HEK293T (cell line): ENCODE measurements around the gene CLSTN3.

Experiments
- CTCF ChIA-PET: fragments of 350-600 bp; formaldehyde crosslinking; extraction: SDS; loops from one replicate; lab custom pipeline; 2021; ENCODE audit warnings: antibody characterized with exemption, inconsistent platforms; lab: Yijun Ruan, JAX
- POLR2A ChIA-PET: fragments of 350-600 bp; formaldehyde crosslinking; extraction: SDS; loops from one replicate; lab custom pipeline; 2020; ENCODE audit warnings: antibody characterized with exemption, inconsistent platforms; lab: Yijun Ruan, JAX
- DNase-seq: peaks from one replicate; pipeline ENCODE4 v3.0.0; 2012; ENCODE audit warnings: mixed read lengths; ENCODE audit errors: extremely low spot score
- ARNT ChIP-seq: fragments of 450-650 bp; IDR thresholded peaks from 2 replicates; pipeline ENCODE4 v1.6.1; 2017; ENCODE audit warnings: mild to moderate bottlenecking
- BHLHE40 ChIP-seq: fragments of 450-650 bp; IDR thresholded peaks from 2 replicates; pipeline ENCODE4 v1.6.1; 2016; ENCODE audit warnings: mild to moderate bottlenecking, moderate library complexity, borderline replicate concordance
- CTBP1 ChIP-seq: fragments of 450-650 bp; IDR thresholded peaks from 2 replicates; pipeline ENCODE4 v1.6.1; 2016; ENCODE audit warnings: borderline replicate concordance
- ELF4 ChIP-seq: fragments of 450-650 bp; IDR thresholded peaks from 2 replicates; pipeline ENCODE4 v1.6.1; 2017; ENCODE audit warnings: antibody characterized with exemption
- FOXA1 ChIP-seq: fragments of 450-650 bp; IDR thresholded peaks from 2 replicates; pipeline ENCODE4 v1.6.1; 2016; ENCODE audit warnings: mild to moderate bottlenecking
- FOXK2 ChIP-seq: fragments of 450-650 bp; IDR thresholded peaks from 2 replicates; pipeline ENCODE4 v1.6.1; 2016; ENCODE audit warnings: mild to moderate bottlenecking
- FOXM1 ChIP-seq: fragments of 450-650 bp; IDR thresholded peaks from 2 replicates; pipeline ENCODE4 v1.6.1; 2017; ENCODE audit warnings: mild to moderate bottlenecking, borderline replicate concordance
- HDGF ChIP-seq: fragments of 450-650 bp; IDR thresholded peaks from 2 replicates; pipeline ENCODE4 v1.6.1; 2017; ENCODE audit warnings: antibody characterized with exemption, borderline replicate concordance
- L3MBTL2 ChIP-seq: fragments of 450-650 bp; conservative IDR thresholded peaks from 2 replicates; pipeline ENCODE4 v1.6.1; 2016; ENCODE audit warnings: mild to moderate bottlenecking
- LEF1 ChIP-seq: fragments of 450-650 bp; IDR thresholded peaks from 2 replicates; pipeline ENCODE4 v1.6.1; 2017; ENCODE audit warnings: mild to moderate bottlenecking, borderline replicate concordance
- NFRKB ChIP-seq: fragments of 450-650 bp; IDR thresholded peaks from 2 replicates; pipeline ENCODE4 v1.6.1; 2016; ENCODE audit warnings: mild to moderate bottlenecking, moderate library complexity
- PKNOX1 ChIP-seq: fragments of 450-650 bp; IDR thresholded peaks from 2 replicates; pipeline ENCODE4 v1.6.1; 2016
- SP1 ChIP-seq: fragments of 450-650 bp; IDR thresholded peaks from 2 replicates; pipeline ENCODE4 v1.6.1; 2017
- SUZ12 ChIP-seq: fragments of 450-650 bp; IDR thresholded peaks from 2 replicates; pipeline ENCODE4 v1.6.1; 2016; ENCODE audit warnings: mild to moderate bottlenecking
- TARDBP ChIP-seq: fragments of 450-650 bp; IDR thresholded peaks from 2 replicates; pipeline ENCODE4 v1.6.1; 2016
- ZNF384 ChIP-seq: fragments of 450-650 bp; IDR thresholded peaks from 2 replicates; pipeline ENCODE4 v1.6.1; 2016

CLSTN3 gene

GRCh38 chr12:7125632-7126227, 4.4 kb upstream of the CLSTN3 start:
- TF ChIP-seq BHLHE40 (no peak), PKNOX1 (no peak), LEF1 (no peak), L3MBTL2 (no peak), TARDBP (no peak), FOXM1 (no peak), SUZ12 (no peak), HDGF (no peak), CTBP1 (no peak)
- ChIA-PET CTCF (interaction anchor here (1.2 to 1.3 kb wide), 2 partner anchors 13 to 19 kb away, joined by 5 to 8 read pairs; no protein-coding TSS in a partner anchor), POLR2A (interaction anchor here (1.0 to 1.7 kb wide), 3 partner anchors 164 to 182 kb away, joined by 3 to 7 read pairs (median 3); partner anchors contain the start of genes C12orf57 and RNU7-1)
- no peak for DNase-seq

GRCh38 chr12:7127916-7128626, 2.1 kb upstream of the CLSTN3 start:
- POLR2A ChIA-PET: interaction anchor here (1.1 kb wide), 1 partner anchor 184 kb away, joined by 4 read pairs; the partner anchor contains the start of genes C12orf57 and RNU7-1
- CTCF ChIA-PET: no interaction called here

GRCh38 chr12:7128681-7129286, 1.4 kb upstream of the CLSTN3 start, which contains the start of gene RBP5:
Gene RBP5 (minus strand): TSS chr12:7128889. CDS start chr12:7128775, 114 bp downstream.
- POLR2A ChIA-PET: interaction anchor here (0.6 to 1.1 kb wide), 2 partner anchors 15 to 185 kb away, joined by 3 to 4 read pairs; partner anchors contain the start of genes C12orf57 and RNU7-1
- CTCF ChIA-PET: interaction anchor here (0.6 kb wide), 1 partner anchor 184 kb away, joined by 3 read pairs; no protein-coding TSS in a partner anchor
- TF ChIP-seq FOXA1: no peak
- TF ChIP-seq ZNF384: no peak
- no peak for TF ChIP-seq TARDBP
- no peak for TF ChIP-seq BHLHE40
- TF ChIP-seq ELF4: no peak
- TF ChIP-seq NFRKB: no peak
- no peak for TF ChIP-seq FOXK2
- no peak for TF ChIP-seq LEF1
- TF ChIP-seq ARNT: no peak
- no peak for TF ChIP-seq FOXM1
- no peak for TF ChIP-seq L3MBTL2

More at GRCh38 chr12:7127916-7128626, 2.1 kb upstream of the CLSTN3 start:
- no peak for DNase-seq
- TF ChIP-seq SP1: no peak
- no peak for TF ChIP-seq PKNOX1
- TF ChIP-seq SUZ12: no peak
- no peak for TF ChIP-seq FOXM1

GRCh38 chr12:7129287-7129871, 792 bp upstream of the CLSTN3 start:
- DNase-seq: no peak
- CTCF ChIA-PET: interaction anchor here (0.6 to 1.3 kb wide), 2 partner anchors 131 to 185 kb away, joined by 3 read pairs; no protein-coding TSS in a partner anchor
- TF ChIP-seq ELF4 (no peak), L3MBTL2 (no peak), LEF1 (no peak), HDGF (no peak), FOXA1 (no peak), ARNT (no peak), BHLHE40 (no peak)
- POLR2A ChIA-PET: interaction anchor here (0.6 to 1.8 kb wide), 3 partner anchors 12 to 257 kb away, joined by 3 to 4 read pairs (median 4); no protein-coding TSS in a partner anchor

More at GRCh38 chr12:7128681-7129286, 1.4 kb upstream of the CLSTN3 start, which contains the start of gene RBP5:
- DNase-seq: no peak

- DNase-seq: peak; percentile 49
- TF ChIP-seq SUZ12 (no peak), FOXM1 (no peak), ZNF384 (no peak), ELF4 (no peak), BHLHE40 (no peak), ARNT (no peak), HDGF (no peak), NFRKB (no peak), TARDBP (no peak), SP1 (no peak), PKNOX1 (no peak), L3MBTL2 (no peak), FOXA1 (no peak)
- ChIA-PET POLR2A (interaction anchor here (1.1 to 1.8 kb wide), 4 partner anchors 10 to 258 kb away, joined by 3 to 10 read pairs (median 4); partner anchors contain the start of genes C12orf57 and RNU7-1), CTCF (interaction anchor here (1.1 to 1.4 kb wide), 3 partner anchors 9 to 132 kb away, joined by 3 to 4 read pairs (median 3); no protein-coding TSS in a partner anchor)
Measured at GRCh38 chr12:7130701-7131501, 730 bp downstream of the CLSTN3 start.
